Colon (tissue), 2 donors: ENCODE data around the gene DGKE.

ENCODE experiments used
- FAIRE-seq: peaks from 2 replicates; lab custom pipeline; 2012; peaks lifted over from hg19 to GRCh38; lab: Jason Lieb, UNC
- donor health status: control.
- donor health status: control.

Gene DGKE

DNA sequence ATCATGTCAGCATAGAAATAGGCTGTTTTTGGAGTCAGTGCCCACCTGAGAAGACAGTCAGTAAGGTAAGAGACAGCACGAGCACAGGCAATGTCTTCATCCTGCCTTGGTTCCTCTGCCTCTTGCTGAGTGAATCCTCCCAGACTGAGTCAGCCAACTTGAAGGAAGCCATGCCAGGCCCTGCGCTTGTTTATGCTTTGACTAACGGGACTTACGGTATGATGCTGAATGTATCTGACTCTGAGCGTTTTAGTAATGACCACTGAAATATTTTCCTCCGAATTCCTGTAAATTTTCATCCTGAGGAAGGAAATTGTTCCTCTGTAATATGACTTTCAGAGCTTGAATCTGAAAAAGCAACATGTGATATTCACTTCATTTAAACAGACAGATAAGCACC is 18.2 kb upstream of the DGKE start:
- no peak for FAIRE-seq

DNA sequence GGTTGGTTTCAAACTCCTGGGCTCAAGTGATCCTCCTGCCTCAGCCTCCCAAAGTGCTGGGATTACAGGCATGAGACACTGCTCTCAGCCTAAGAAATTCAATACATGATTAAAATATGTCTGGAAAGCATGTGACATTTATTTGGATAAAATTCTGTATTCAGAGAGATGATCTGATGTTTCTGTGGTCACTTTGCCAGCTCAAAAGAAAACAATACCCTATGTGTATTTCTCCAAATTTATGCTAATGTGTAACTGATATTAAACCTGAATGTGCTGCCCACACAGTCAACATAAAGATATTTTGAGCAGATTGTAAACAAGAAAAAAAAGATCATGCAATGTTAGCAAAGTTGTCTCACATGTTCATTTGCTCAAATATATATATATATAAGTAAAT is 16.9 kb upstream of the DGKE start:
- no peak for FAIRE-seq

DNA sequence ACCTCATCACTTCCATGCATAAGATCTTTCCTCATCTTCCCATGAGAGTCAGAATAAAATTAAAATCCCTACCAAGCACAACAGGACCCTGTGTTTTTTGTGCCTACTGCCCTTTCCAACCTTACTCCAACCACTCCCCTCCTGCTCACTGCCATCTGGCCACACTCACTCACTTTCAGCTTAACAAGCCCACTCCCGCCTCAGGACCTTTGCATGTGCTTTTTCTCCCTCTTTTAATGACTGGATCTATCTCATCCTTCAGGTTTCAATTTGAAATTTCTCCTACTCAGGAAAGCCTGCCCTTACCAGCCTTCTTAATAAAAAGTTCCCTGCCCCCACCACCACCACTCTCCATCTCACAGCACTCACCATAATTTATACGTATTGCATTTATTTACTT is 14.9 kb upstream of the DGKE start:
- no peak for FAIRE-seq

DNA sequence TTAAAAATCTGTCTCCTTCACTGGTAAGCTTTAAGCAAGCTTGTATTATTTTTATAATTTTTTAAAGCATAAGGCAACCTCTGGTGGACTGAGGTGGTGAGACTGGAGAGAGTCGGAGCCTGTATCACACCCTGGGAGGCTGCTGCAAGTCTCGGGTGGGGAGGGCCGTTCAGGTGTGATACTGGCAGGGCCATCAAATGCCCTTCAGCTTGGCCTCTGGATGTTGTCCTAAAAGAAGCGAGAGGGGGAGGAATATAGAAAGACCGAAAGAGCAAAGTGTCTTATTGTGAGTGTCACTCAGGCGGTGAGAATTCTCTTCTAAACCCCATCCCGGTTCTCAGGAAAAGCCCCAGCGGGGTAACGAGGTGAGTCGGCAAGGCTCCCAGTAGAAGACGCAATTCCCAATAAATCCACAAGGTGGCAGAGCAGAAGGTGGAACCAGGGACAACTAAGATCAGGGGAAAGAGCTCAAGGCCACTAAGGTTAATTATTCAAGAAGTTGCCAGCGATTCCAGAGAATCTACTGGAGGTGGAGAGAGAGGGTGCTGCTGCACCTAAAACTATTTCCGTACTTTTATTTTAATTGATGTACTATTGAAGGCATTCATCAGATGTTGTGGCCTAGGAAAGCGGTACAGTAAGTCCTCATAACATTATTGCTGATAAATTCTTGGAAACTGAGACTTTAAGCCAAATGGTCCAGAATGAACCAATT is 14.4 kb upstream of the DGKE start:
- FAIRE-seq = no peak

DNA sequence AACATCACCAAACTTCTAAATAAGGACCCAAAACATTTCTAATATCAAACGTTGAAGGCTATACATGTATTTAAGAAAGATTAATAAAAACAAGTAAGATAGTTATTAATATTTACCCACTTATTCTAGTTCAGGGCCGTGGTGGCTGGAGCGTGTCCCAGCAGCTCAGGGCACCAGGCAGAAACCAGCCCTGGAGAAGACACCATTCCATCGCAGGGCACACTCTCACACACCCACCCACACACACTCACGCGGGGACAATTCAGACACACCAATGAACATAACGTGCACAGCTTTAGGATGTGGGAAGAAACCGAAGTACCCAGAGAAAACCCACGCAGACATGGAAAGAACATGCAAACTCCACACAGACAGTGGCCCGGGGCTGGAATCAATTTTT is 13.7 kb upstream of the DGKE start:
- FAIRE-seq = no peak

DNA sequence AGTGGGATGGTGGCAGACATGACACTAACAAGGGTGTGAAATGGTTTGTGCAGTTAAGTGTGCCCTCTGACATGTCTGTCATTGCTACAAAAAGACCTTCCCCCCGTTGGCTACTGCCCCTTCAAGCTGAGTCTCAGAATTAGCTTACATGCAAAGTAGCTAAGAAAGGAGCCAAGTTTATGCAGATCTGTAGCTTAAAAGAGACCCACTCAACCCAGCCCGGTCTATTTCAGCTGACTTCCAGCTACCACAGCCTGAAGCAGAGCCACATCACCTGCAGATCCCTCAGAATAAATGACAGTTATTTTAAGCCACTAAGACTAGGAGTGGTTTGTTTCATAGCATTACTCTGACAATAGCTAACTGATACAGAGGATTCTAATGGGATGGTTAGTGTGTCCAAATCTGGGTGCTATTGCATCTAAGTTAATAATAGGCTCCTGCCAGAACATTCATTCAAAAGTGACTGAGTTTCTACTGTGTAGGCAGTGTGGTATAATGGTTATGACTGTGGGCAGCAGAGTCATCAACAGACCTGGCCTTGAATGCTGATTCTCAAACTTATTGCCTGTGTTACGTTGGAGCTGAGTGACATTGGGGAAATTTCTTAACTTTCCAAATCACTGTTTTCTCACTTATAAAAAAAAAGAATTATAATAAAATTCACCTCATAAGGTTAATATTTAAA is 12.0 kb upstream of the DGKE start:
- no peak for FAIRE-seq

DNA sequence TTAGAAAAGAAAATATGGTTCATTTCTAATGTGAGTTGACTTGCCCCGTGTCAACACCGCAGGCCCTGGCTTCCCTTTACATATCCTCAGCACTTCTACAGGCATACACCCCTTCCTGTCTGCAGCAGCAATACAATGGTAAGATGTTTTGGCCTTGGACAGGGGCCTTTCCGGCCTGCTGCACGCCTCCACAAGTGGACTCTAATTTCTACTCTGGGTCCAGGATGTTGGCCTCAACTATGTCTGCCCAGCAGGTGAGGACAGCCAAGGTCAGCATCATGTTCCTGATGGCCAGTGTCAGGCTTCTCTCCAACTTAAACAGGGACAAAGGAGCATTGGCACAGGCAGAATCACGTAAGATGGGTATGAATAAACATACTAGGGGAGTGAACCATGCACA is 11.2 kb upstream of the DGKE start:
- no peak for FAIRE-seq

DNA sequence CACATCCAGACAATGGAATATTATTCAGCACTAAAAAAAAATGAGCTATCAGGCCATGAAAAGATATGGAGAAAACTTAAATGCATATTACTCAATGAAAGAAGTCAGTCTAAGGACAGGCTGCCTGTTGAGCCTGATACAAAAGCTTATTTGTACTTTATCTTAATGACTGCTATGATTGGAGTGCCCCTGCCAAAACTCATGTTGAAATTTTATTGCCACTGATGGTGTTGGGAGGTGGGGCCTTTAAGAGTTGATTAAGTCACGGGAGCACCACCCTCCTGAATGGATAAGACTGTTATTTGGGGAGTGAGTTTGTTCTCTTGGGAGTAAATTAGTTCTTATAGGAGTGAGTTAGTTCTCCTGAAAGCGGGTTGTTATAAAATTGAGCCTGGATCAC is 10.1 kb upstream of the DGKE start:
- no peak for FAIRE-seq

DNA sequence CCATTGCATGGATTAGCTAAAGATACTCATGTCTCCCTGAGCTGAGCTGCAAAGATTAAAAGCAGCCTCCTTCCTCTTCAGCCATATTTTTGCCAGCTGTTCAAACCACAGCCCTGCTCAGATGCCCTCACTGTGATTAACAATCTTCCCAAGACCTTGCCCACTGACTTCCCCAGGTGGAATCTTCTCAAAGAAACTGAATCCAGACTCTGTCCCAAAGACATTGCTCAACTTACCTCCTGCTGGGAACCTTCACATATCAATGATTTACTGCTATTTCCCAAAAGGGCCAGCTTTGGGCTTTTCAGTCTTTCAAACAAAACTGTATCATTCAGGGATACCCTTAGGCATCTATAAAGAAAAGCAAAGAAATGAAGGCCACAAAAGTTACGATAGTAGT is 9.4 kb upstream of the DGKE start:
- no peak for FAIRE-seq

DNA sequence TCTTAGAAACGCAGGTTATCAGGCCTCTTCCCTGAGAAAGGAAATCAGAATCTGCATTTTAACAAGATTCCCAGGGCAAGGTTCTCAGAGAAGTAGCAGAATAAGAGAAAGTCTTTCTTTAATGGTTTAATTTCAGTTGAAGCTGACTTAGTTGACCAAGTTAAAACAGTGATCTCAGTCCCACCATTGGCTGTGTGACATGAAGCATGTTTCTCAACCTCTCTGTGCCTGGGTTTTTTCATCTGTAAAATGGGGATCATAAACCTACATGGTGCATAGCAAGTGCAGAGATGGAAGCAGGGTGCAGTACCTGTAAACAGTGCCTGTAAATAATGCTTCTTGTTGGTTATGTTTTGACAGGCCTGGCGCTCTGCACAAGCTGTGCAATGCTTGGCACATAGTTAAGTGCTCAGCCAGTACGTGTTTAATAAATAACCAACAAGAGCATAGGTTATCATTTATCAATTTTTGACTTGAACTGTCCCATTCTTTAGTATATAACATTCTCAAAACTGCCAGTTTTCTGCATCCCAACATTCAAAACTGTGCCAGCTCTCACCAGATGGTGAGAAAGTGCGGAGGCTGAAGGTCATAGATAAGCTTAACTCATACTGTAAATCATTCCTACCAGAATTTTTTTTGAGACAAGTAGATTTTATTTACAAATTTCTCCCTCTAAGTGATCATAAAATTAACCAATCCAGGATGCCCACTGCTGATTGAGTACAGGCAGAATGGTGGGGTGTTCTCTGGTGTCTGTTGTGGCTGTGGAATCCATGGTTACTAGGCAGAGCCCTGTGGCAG is 7.1 kb upstream of the DGKE start:
- FAIRE-seq = no peak

DNA sequence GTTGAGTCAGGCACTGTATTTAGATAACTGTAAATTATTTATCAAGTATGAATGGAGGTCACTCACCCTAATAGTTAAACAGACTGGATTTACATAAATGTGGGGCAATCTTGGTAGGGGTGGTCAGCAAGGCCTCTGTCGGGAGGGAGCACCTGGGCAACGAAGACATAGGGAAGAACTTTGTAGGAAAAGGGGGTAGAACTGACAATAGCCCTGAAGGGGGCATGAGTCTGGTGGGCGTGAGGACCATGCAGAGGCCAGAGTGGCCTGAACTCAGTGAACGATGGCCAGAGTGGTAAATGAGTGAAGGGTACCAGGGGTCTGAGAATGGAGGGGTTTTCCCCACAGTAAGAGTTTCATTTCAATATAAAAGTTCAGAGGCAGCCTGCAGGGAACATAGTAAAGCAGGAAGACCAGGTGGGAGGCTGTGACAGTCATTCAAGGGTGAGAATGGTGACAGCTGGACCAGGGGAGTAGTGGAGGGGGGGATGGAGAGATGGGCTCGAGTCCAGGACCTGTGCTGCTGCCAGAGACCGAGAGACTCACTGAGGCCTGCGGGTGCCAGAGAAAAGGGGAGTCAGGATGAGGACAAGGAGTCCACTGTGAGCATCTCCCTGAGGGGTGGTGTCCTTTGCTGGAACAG is 3.1 kb upstream of the DGKE start:
- FAIRE-seq = no peak

DNA sequence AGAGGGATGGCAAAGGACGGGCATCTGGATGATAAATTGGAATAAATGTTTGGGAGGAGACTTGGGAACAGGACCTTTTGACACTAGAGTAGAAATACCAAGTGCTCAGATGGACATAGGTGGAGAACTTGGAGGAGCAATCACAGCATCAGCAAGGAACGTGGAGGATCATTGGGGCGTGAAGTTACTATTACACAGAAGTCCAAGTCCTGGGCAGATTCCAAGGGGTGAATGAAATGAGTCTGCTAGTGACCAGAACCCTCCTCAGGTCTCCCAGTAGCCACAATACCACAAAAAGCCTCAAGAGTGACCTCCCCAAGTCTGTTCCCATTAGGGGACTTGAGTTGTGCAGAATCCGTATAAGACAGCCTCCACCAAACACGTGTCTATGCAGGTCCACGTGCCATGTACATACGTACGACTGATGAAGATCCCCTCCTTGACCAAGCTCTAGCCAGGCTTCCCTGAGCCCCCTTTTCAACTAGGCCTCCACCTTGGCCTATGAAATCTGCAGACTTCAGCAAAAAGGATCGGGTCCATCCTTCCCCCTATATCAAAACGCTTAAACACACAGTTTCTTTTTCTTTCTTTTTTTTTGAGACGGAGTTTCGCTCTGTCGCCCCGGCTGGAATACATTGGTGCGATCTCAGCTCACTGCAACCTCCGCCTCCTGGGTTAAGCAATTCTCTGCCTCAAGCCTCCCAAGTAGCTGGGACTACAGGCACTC is 2.4 kb upstream of the DGKE start:
- no peak for FAIRE-seq

DNA sequence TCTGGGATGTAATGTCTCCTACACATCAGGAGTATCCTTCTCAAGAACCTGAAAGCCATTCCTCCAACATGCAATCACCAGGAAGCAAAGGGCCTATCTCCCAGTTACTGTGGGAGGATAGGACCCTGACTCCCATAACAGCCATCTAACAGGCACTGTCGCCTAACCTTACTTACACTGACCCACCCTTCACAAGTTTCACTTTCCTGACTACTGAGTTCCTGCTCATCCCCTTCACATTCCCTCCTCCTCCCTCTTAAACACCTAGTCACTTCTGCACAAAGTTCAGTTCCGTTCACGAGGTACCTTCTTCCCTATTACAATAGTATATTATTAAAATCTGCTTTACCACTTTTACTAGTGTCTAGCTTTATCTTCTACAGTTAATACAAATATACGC is 1.5 kb upstream of the DGKE start:
- FAIRE-seq = no peak

DNA sequence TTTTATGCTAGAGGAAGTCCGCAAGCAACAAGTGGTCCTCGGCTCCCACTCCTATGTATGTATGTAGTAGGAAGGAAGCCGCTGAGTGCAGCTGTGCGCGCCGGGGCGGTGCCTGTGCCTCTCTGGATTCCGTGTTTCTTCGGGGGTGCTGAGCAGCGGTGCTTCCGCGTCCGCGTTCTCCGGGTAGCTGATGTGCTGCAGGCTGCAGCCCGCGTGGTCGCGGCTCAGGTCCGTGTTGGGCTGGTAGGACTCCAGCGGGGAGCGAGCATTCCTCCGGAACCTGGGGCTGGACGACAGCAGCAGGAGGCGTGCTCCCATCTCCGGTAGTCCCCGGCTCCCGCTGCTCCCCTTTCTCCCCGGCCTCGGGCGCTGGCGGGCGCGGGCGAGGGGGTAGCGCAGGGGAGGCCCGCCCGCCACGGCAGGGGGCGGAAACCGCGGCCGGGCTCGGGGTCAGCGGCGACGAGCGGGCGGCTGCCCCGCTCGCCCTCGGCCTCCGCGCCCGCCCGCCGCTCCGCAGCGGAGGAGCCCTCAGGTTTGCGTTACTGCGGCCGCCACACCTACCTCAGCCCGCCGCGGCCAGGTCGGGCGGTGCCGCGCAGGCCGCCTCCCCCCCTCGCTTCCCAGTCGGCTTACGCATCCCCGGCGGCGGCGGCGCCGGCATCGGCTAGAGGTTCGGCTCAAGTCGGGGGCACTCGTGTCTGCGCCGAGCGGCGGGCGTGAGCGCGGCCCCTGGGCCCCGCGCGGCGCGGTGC is 718 bp upstream of the DGKE start:
- no peak for FAIRE-seq

DNA sequence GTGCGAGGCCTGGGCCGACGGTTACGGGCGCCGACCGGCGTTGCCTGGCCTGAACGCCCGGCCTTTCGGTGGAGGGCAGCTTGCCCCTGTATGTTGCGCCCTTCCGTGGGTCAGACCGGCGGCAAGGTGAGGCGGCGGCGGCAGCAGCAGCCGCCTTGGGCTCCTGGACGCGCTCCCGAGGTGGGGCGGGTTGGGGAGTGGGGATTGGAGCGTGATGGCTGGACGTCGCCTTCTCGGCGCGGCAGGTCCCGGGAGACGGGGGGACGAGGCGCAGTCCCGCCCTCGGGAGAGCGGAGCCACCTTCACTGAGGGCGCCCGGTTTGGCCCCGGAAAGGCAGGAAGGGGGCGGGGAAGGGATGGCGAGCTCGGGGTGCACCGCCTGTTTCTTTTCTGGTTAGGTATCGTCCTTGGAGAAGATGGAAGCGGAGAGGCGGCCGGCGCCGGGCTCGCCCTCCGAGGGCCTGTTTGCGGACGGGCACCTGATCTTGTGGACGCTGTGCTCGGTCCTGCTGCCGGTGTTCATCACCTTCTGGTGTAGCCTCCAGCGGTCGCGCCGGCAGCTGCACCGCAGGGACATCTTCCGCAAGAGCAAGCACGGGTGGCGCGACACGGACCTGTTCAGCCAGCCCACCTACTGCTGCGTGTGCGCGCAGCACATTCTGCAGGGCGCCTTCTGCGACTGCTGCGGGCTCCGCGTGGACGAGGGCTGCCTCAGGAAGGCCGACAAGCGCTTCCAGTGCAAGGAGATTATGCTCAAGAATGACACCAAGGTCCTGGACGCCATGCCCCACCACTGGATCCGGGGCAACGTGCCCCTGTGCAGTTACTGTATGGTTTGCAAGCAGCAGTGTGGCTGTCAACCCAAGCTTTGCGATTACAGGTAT is 671 bp downstream of the DGKE start:
- FAIRE-seq = no peak

DNA sequence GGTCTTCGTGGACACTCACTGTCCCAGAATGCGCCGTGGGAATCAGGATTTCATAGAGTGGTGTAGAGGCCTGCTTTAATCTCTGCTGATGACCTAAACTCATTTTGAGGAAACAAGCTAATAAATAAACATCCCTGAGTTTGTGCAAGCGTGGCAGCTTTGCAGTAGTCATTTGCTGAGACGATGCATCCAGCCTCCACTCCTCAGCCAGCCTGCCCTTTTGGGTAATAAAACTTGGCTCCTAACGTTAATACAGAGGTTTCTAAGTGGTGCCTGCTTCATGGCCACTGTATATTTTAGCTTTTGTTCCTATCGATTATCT is 1.3 kb downstream of the DGKE start:
- FAIRE-seq = no peak

DNA sequence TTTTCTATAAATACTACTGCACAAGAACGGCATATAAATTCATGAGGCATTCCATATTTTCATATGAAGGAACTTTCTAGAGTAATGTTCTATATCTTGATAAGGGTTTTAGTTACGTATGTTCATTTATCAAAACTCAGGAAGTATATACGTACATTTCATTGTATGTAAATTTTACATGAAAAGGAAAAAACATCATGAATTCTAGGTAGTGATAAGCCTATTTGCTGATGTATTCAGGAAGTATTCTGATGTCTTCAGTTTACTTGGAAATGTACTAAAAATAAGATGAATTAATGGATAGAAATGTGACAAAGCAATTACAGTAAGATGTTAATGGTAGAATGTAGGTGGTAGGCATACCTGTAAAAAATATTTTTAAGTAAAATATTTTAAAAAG is 4.7 kb downstream of the DGKE start:
- no peak for FAIRE-seq

DNA sequence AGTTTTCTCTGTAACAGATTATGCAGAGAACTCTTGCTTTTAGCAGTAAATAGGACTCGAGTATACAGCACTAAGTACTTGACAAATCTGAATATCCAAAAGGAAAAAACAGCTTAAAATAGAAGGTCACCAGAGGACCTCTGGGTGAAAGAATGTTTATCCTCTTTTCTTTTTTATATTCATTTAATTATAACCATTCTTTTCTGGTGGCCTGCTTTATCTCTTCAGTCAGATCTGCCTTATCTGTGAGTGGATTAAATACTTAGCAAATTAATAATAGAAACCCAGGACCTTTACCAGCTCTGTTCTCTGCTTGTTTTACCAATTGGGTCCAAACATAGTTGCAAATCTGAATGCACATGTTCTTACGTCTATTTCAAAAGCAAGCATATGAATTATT is 8.6 kb downstream of the DGKE start:
- no peak for FAIRE-seq

DNA sequence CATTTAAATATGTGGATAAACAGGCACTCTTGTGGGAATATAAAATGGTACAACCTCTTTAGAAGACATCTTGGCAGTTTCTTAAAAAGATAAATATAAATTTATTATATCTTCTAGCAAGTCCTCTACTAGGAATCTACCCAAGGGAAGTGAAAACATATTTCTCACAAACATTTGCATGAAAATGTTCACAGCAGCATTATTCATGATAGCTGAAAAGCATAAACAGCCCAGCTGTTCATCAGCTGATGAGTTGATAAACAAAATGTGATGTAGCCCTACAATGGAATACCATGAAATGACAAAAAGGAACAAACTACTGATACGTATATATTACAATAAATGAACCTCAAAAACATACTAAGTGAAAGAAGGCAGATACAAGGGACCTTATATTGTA is 12.0 kb downstream of the DGKE start:
- no peak for FAIRE-seq

DNA sequence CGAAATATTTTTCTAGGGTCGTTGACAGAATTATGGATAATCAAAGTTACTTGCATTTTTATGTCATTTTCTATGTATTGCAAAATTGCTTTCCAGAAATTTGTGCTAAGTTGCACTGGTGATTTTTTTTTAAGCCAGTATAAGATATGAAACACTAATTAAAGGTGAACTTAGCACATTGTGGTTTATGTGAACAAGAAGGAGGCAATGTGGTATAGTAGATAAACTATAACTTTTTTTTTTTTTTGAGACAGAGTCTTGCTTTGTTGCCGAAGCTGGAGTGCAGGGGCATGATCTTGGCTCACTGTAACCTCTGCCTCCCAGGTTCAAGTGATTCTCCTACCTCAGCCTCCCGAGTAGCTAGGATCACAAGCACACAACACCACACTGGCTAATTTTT is 13.2 kb downstream of the DGKE start:
- no peak for FAIRE-seq

DNA sequence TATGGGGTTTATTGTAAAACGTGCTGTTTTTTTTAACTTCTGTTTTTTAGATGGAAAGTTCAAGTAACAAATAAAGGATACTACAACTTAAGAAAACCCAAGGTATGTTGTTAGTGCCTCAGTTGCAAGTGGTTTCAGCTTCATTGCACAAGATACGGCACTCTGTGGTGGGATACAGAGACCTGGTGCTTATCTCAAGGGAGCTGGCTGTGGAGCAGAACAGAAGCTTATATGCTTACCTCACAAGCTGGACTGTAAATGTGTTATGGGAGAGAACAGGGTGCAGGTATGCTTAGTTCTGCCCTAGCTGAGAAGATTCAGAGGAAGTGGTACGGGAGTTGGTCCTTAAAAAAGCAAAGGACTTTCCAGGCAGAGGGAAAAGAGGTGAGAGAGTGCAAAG is 15.2 kb downstream of the DGKE start:
- FAIRE-seq = no peak
